Erythroblast (primary cell): Measurements from ENCODE around the gene C1orf174.

ENCODE experiments used
- GATA1 ChIP-seq: IDR thresholded peaks from 2 replicates; pipeline ENCODE4 v1.6.1; 2011; ENCODE audit warnings: low read depth, mild to moderate bottlenecking, control low read depth, low read length, moderate library complexity
- POLR2A ChIP-seq: IDR thresholded peaks from 2 replicates; pipeline ENCODE4 v1.6.1; 2011; ENCODE audit warnings: mild to moderate bottlenecking, low read length

GRCh38 chr1:3905266-3905952 is 5.3 kb upstream of the C1orf174 start:
- TF ChIP-seq POLR2A (no peak), GATA1 (no peak)
